Activated T-helper 2 cell treated with anti-CD3 and anti-CD28 coated beads, Interferon-gamma antibody, Interleukin-2, Interleukin-4, amounts not matched to agents 10 μg/mL and 5 μg/mL and 100 μg/mL, durations not matched to agents 14 hours and 24 hours and 36 hours (primary cell): ENCODE measurements around the gene TXNRD3. TPM values are rescaled to one million over a fixed set of nuclear protein-coding genes. Genes with fewer than 3 reads are reported as not detected.

ENCODE experiments used
- DNase-seq: peaks from one replicate; pipeline ENCODE4 v3.0.0; 2021; ENCODE audit warnings: low spot score
- H3K27ac Mint-ChIP-seq: one replicate; pipeline ENCODE4 v1.8.0; 2021; ENCODE audit warnings: mixed read lengths
- H3K27me3 Mint-ChIP-seq: one replicate; pipeline ENCODE4 v1.8.0; 2021; ENCODE audit warnings: low read depth, mixed read lengths
- H3K36me3 Mint-ChIP-seq: one replicate; pipeline ENCODE4 v1.8.0; 2021; ENCODE audit warnings: low read depth, mixed read lengths
- H3K4me1 Mint-ChIP-seq: one replicate; pipeline ENCODE4 v1.8.0; 2021; ENCODE audit warnings: low read depth, mixed read lengths
- H3K4me3 Mint-ChIP-seq: one replicate; pipeline ENCODE4 v1.8.0; 2021; ENCODE audit warnings: low read depth, mild to moderate bottlenecking, moderate library complexity, mixed read lengths
- H3K9me3 Mint-ChIP-seq: one replicate; pipeline ENCODE4 v1.8.0; 2021; ENCODE audit warnings: mixed read lengths
- intact Hi-C: fragments of 100-400 bp; cut with micrococcal nuclease; formaldehyde crosslinking; loops from one replicate; pipeline ENCODE4 v1.15.1; 2023
- total RNA-seq: library from RNA; stranded (reverse); gene quantifications from 2 replicates; pipeline ENCODE4 v1.2.3, GENCODE V29; 2022

Gene TXNRD3
- total RNA-seq, 1 donor from 2014 or later, result 0.96 TPM

GRCh38 chr3:126582311-126582710, 72.6 kb downstream of the TXNRD3 start:
- intact Hi-C loops, result no loop called here
- peaks cover 13% of the 10 kb centered on the region for H3K27me3 Mint-ChIP-seq
- H3K9me3 Mint-ChIP-seq, result no peaks in the 10 kb centered on the region
- H3K4me3 Mint-ChIP-seq, result no peak overlapping the region
- H3K36me3 Mint-ChIP-seq, result no peaks in the 10 kb centered on the region
- H3K4me1 Mint-ChIP-seq, result no peaks in the 10 kb centered on the region
- H3K27ac Mint-ChIP-seq, result no peak overlapping the region
- no peak for DNase-seq

GRCh38 chr3:126581569-126581968, 73.4 kb downstream of the TXNRD3 start:
- intact Hi-C loops, result no loop called here
- no peaks in the 10 kb centered on the region for H3K4me1 Mint-ChIP-seq
- H3K4me3 Mint-ChIP-seq, result no peak overlapping the region
- H3K9me3 Mint-ChIP-seq, result no peaks in the 10 kb centered on the region
- no peak overlapping the region for H3K27ac Mint-ChIP-seq
- H3K27me3 Mint-ChIP-seq, result peaks cover 13% of the 10 kb centered on the region
- no peak for DNase-seq
- no peaks in the 10 kb centered on the region for H3K36me3 Mint-ChIP-seq

DNA sequence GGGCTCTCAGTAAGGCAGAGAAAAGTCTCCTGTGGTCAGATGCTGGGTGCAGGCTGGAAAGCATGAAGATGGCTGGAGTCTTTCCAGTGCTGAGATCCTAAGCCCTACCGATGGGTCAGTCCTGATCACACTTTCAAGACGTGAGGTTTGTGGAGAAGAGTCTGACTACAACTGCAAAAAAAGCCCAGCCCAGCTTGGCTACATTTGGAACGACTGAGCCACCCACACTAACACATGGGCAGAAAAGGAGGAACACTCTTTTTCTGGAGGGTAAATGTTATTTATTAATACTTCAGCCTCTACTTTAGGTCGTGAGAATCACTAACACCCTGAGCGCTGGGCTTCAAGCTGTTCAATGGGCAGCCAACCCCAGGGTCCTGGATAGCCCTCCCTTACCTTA, 74.2 kb downstream of the TXNRD3 start:
- Mint-ChIP-seq H3K27me3 (peaks cover 13% of the 10 kb centered on the region), H3K27ac (no peak overlapping the region), H3K9me3 (no peaks in the 10 kb centered on the region), H3K4me1 (no peaks in the 10 kb centered on the region), H3K4me3 (no peak overlapping the region), H3K36me3 (no peaks in the 10 kb centered on the region)
- no peak for DNase-seq
- intact Hi-C loops, result no loop called here

DNA sequence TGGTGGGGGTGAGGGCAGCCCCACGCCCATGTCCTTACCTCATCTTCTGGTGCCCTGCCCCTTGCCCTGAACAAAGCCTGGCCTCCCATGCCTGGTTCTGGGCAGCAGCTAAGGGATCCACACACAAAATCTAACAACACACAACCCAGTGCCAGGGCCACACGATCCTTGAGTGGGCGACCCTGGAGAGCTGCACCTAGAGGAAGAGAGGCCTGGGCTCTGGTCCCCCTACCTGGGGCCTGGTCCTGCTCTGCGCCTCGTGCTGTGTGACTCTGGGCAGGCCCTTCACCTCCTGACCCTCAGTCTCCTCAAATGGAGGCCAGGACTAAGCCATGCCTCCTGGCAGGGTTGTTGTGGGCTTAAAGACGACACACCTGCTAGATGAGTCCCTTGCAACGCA, 76.2 kb downstream of the TXNRD3 start:
- Mint-ChIP-seq H3K4me1 (no peaks in the 10 kb centered on the region), H3K4me3 (no peak overlapping the region), H3K27me3 (peaks cover 9% of the 10 kb centered on the region), H3K36me3 (no peaks in the 10 kb centered on the region), H3K9me3 (no peaks in the 10 kb centered on the region), H3K27ac (no peak overlapping the region)
- no peak for DNase-seq
- intact Hi-C loops, result no loop called here

DNA sequence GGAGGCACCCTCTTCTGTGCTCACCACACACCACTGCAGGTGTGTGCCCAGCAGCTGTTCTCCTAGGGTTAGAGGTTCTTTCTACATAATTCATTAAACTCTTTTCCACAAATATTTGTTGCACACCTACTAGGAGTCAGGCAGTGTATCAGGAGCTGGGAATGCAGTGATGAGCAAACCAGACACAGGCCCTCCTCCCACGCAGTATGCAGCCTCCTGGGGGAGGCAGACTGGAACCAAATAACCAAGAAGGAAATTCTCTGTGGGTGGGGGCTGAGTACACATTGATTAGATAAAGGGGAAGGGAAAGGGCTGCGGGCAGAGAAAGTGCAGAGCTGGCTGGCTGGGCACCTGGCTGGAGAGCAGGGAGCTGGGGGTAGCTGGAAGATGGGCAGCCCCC, 77.7 kb downstream of the TXNRD3 start:
- intact Hi-C loops, result no loop called here
- peaks cover 8% of the 10 kb centered on the region for H3K27me3 Mint-ChIP-seq
- no peaks in the 10 kb centered on the region for H3K4me1 Mint-ChIP-seq
- no peak for DNase-seq
- no peak overlapping the region for H3K4me3 Mint-ChIP-seq
- H3K27ac Mint-ChIP-seq, result no peak overlapping the region
- no peaks in the 10 kb centered on the region for H3K36me3 Mint-ChIP-seq
- no peaks in the 10 kb centered on the region for H3K9me3 Mint-ChIP-seq

- Mint-ChIP-seq H3K27ac (no peak overlapping the region), H3K4me3 (no peak overlapping the region), H3K9me3 (no peaks in the 10 kb centered on the region), H3K4me1 (no peaks in the 10 kb centered on the region), H3K27me3 (no peaks in the 10 kb centered on the region), H3K36me3 (no peaks in the 10 kb centered on the region)
- intact Hi-C loops, result no loop called here
- DNase-seq, result no peak
Observed at GRCh38 chr3:126573492-126574117, 81.3 kb downstream of the TXNRD3 start.

DNA sequence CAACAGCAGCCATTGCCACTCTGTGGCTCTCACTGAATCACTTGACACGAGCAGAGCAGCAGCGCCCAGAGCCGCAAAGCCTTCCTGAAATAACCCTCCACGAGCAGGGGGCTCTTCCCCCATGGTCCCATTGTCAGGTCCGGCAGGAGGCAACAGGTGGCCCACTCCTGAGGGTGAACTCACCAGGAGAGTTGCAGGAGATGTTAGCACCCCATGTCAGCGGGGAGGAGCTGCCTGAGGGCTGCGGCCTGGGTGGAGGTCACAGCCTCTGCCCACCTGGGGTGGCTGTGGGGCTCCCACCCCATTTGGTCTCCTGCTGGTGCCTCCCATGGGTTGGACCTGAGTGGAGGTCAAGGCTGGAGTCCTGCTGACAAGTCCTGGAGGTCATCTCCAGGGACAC, 83.8 kb downstream of the TXNRD3 start:
- Mint-ChIP-seq H3K36me3 (no peaks in the 10 kb centered on the region), H3K4me3 (no peak overlapping the region), H3K27ac (no peak overlapping the region), H3K9me3 (no peaks in the 10 kb centered on the region), H3K4me1 (no peaks in the 10 kb centered on the region), H3K27me3 (peaks cover 7% of the 10 kb centered on the region)
- intact Hi-C loops, result no loop called here
- DNase-seq, result no peak

- Mint-ChIP-seq H3K4me3 (no peak overlapping the region), H3K36me3 (no peaks in the 10 kb centered on the region), H3K9me3 (no peaks in the 10 kb centered on the region), H3K27ac (no peak overlapping the region), H3K4me1 (no peaks in the 10 kb centered on the region), H3K27me3 (peaks cover 7% of the 10 kb centered on the region)
- no peak for DNase-seq
- intact Hi-C loops, result no loop called here
Observed at GRCh38 chr3:126570103-126570541, 84.8 kb downstream of the TXNRD3 start.

- no peaks in the 10 kb centered on the region for H3K9me3 Mint-ChIP-seq
- peaks cover 9% of the 10 kb centered on the region for H3K27me3 Mint-ChIP-seq
- intact Hi-C loops, result no loop called here
- H3K27ac Mint-ChIP-seq, result no peak overlapping the region
- H3K4me3 Mint-ChIP-seq, result no peak overlapping the region
- DNase-seq, result no peak
- no peaks in the 10 kb centered on the region for H3K4me1 Mint-ChIP-seq
- H3K36me3 Mint-ChIP-seq, result no peaks in the 10 kb centered on the region
Observed at GRCh38 chr3:126569390-126569975, 85.4 kb downstream of the TXNRD3 start.

DNA sequence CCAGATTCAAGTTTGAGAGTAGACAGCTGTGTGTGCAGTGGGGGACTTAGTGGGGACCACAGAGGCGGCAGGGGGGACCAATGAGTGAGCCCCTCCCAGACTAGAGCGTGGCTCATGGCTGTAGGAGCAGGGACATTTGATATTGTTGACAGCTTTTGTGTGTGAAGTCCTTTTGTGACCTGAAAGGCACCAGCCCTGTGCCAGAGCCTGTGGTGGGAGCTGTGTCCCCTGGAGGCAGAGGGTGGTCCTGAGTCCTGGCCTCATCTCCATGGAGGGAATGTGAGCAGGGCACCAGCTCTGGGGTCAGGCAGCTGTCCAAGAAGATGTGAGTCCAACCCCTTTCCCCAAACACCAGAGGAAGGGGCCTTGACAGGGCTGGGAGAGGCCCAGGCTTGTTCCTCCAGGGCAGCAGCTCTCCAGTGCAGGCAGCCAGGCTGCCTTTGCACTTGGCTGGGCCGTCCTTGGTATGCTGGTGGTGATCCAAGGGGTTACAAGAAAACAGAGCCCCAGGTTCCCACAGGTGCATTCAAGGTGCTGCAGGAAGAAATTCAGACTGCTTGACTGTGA, 86.1 kb downstream of the TXNRD3 start:
- no peak for DNase-seq
- Mint-ChIP-seq H3K27me3 (peaks cover 9% of the 10 kb centered on the region), H3K4me3 (no peak overlapping the region), H3K27ac (no peak overlapping the region), H3K36me3 (no peaks in the 10 kb centered on the region), H3K4me1 (no peaks in the 10 kb centered on the region), H3K9me3 (no peaks in the 10 kb centered on the region)
- intact Hi-C loops, result no loop called here

DNA sequence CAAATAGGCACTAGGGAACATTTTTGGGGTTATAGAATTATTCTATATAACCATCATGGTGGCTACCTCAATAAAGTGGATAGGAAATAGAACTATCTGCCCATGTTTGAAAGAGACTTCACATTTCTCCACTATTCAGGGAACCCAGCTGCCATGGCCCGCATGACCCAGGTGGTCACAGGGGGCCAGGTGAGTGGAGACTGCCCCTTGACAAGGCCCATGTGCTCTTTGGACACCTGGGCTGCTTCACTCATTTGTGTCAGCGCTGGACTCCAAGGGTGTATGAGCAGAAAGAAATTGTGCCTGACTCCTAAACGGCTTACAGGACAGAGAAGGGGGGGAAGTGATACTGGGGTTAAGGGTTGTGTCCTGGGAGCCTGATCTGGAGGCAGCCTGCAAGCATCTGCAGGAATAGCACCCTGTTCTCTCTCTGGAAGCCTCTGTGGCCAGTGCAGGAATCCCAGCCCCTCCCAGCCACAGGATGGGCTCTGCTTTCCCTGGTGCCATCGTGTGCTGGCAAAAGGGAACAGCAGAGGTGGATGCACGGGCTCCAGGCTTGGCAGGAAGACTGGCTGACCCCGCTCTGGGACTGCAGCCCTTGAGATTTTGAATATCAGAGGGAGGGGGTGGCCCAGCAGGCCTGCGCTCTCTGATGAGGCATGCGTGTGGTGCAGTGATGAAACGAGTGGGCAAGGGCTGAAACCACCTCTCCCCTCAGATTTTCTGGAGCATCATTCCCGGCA, 87.1 kb downstream of the TXNRD3 start:
- H3K27me3 Mint-ChIP-seq, result peaks cover 11% of the 10 kb centered on the region
- H3K27ac Mint-ChIP-seq, result no peak overlapping the region
- H3K9me3 Mint-ChIP-seq, result no peaks in the 10 kb centered on the region
- no peak overlapping the region for H3K4me3 Mint-ChIP-seq
- H3K4me1 Mint-ChIP-seq, result no peaks in the 10 kb centered on the region
- intact Hi-C loops, result no loop called here
- DNase-seq, result no peak
- no peaks in the 10 kb centered on the region for H3K36me3 Mint-ChIP-seq

DNA sequence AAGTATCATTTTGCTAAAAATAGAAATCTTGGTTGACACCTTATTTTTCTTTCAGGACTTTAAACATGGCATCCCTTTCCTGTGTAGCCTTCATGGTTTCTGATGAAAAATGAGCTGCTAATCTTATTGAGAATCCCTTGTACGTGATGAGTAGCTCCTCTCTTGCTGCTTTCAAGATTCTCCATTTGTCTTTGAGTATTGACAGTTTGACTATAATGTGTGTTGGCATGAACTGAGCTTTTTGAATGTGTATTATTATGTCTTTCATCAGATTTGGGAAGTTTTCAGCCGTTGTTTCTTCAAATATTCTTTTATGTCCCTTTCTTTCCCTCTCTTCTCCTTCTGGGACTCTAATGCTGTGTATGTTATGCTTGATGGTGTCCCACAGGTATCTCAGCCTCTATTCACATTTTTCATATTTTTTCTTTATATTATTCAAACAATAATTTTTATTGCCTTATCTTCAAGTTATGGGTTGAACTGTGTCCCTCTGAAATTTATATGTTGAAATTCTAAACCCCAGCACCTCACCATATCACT, 92.1 kb downstream of the TXNRD3 start:
- Mint-ChIP-seq H3K9me3 (no peaks in the 10 kb centered on the region), H3K4me1 (no peaks in the 10 kb centered on the region)
- intact Hi-C loops, result no loop called here

More for the DNA sequence above, 92.1 kb downstream of the TXNRD3 start:
- Mint-ChIP-seq H3K27ac (no peak overlapping the region), H3K4me3 (no peak overlapping the region), H3K27me3 (peaks cover 17% of the 10 kb centered on the region), H3K36me3 (no peaks in the 10 kb centered on the region)
- no peak for DNase-seq
